Naive B cell (primary cell): ENCODE results near the gene SPRR3. TPM values are rescaled to one million over a fixed set of nuclear protein-coding genes. Genes with fewer than 3 reads are reported as not detected.
A peak's percentile ranks its signal among the peaks of the same experiment; 100 is the strongest.

Experiments
- ATAC-seq, 2 donors: fragments of 150-1000 bp; cut with Tn5 transposase; 2 replicates each; pipeline ENCODE4 v1.10.0; 2021; ENCODE audit warnings: low read depth in 2 of 2, mild to moderate bottlenecking in 2 of 2, moderate library complexity in 2 of 2
- DNase-seq: peaks from one replicate; pipeline ENCODE4 v3.0.0; 2022
- H3K27ac Mint-ChIP-seq, 6 donors: one replicate each; pipeline ENCODE4 v1.8.0; 2020 to 2022; ENCODE audit warnings: mild to moderate bottlenecking in 6 of 6, mixed read lengths in 6 of 6, moderate library complexity in 5 of 6, inconsistent platforms in 2 of 6
- H3K27me3 Mint-ChIP-seq, 3 donors: one replicate each; pipeline ENCODE4 v1.8.0; 2021 to 2022; ENCODE audit warnings: mixed read lengths in 3 of 3, mild to moderate bottlenecking in 1 of 3
- H3K36me3 Mint-ChIP-seq, 2 donors: one replicate each; pipeline ENCODE4 v1.8.0; 2020 to 2022; ENCODE audit warnings: mixed read lengths in 2 of 2, inconsistent platforms in 1 of 2, mild to moderate bottlenecking in 1 of 2
- H3K4me1 Mint-ChIP-seq, 3 donors: one replicate each; pipeline ENCODE4 v1.8.0; 2020 to 2022; ENCODE audit warnings: mixed read lengths in 3 of 3, inconsistent platforms in 1 of 3, mild to moderate bottlenecking in 1 of 3, moderate library complexity in 1 of 3
- H3K4me3 Mint-ChIP-seq, 8 donors: one replicate each; pipeline ENCODE4 v1.8.0; 2020 to 2022; ENCODE audit warnings: mild to moderate bottlenecking in 8 of 8, mixed read lengths in 8 of 8, moderate library complexity in 8 of 8, inconsistent platforms in 2 of 8
- H3K9me3 Mint-ChIP-seq, 7 donors: one replicate each; pipeline ENCODE4 v1.8.0; 2020 to 2022; ENCODE audit warnings: mixed read lengths in 7 of 7, mild to moderate bottlenecking in 5 of 7, inconsistent platforms in 2 of 7, moderate library complexity in 1 of 7
- polyA plus RNA-seq, 6 donors: library from polyadenylated mRNA; unstranded; fragments of 300-500 nt; fragmentation: Illumina TruSeq; gene quantifications; one replicate each; pipeline ENCODE4 v1.2.3, GENCODE V29; 2021; ENCODE audit warnings: low read depth in 6 of 6

SPRR3 gene
- not detected for polyA plus RNA-seq

GRCh38 chr1:153001382-153001781 is at the start of gene SPRR3:
TSS of gene SPRR3 (plus strand) at chr1:153001749. CDS start at chr1:153003021, 1,272 bp downstream.
- peak within 1 kb of the TSS in 1 of 6 donors; percentile 12 for H3K27ac Mint-ChIP-seq
- H3K9me3 Mint-ChIP-seq: peaks cover 0 to 5% (median 2%) of the 10 kb centered on the region in 7 donors
- H3K4me3 Mint-ChIP-seq: no peak within 1 kb of the TSS
- ATAC-seq (no peak), DNase-seq (no peak)
- H3K36me3 Mint-ChIP-seq: no peaks in the 10 kb centered on the region
- peaks cover 28 to 46% (median 40%) of the 10 kb centered on the region in 3 donors for H3K27me3 Mint-ChIP-seq
- no peaks in the 10 kb centered on the region for H3K4me1 Mint-ChIP-seq

GRCh38 chr1:152953761-152954160 is 47.8 kb upstream of the SPRR3 start:
- Mint-ChIP-seq H3K36me3 (no peaks in the 10 kb centered on the region), H3K4me1 (no peaks in the 10 kb centered on the region), H3K9me3 (peaks cover 0 to 4% (median 0%) of the 10 kb centered on the region in 7 donors), H3K27ac (no peak overlapping the region), H3K27me3 (peaks cover 15 to 32% (median 23%) of the 10 kb centered on the region in 3 donors), H3K4me3 (no peak overlapping the region)
- DNase-seq: no peak
- no peak for ATAC-seq

GRCh38 chr1:152954436-152954835 is 47.1 kb upstream of the SPRR3 start:
- no peak overlapping the region for H3K4me3 Mint-ChIP-seq
- ATAC-seq: no peak
- DNase-seq: no peak
- H3K9me3 Mint-ChIP-seq: peaks cover 0 to 4% (median 0%) of the 10 kb centered on the region in 7 donors
- no peak overlapping the region for H3K27ac Mint-ChIP-seq
- no peaks in the 10 kb centered on the region for H3K36me3 Mint-ChIP-seq
- H3K4me1 Mint-ChIP-seq: no peaks in the 10 kb centered on the region
- peaks cover 15 to 32% (median 23%) of the 10 kb centered on the region in 3 donors for H3K27me3 Mint-ChIP-seq

GRCh38 chr1:152957561-152957960 is 44.0 kb upstream of the SPRR3 start:
- H3K27me3 Mint-ChIP-seq: peaks cover 16 to 40% (median 21%) of the 10 kb centered on the region in 3 donors
- no peaks in the 10 kb centered on the region for H3K36me3 Mint-ChIP-seq
- ATAC-seq (no peak), DNase-seq (no peak)
- H3K9me3 Mint-ChIP-seq: peaks cover 0 to 4% (median 0%) of the 10 kb centered on the region in 7 donors
- no peak overlapping the region for H3K27ac Mint-ChIP-seq
- H3K4me1 Mint-ChIP-seq: peaks cover 10 to 13% (median 11%) of the 10 kb centered on the region in 3 donors
- H3K4me3 Mint-ChIP-seq: no peak overlapping the region

- H3K4me1 Mint-ChIP-seq: peaks cover 10 to 13% (median 11%) of the 10 kb centered on the region in 3 donors
- DNase-seq (no peak), ATAC-seq (no peak)
- no peak overlapping the region for H3K27ac Mint-ChIP-seq
- peaks cover 0 to 4% (median 0%) of the 10 kb centered on the region in 7 donors for H3K9me3 Mint-ChIP-seq
- no peak overlapping the region for H3K4me3 Mint-ChIP-seq
- peaks cover 19 to 34% (median 24%) of the 10 kb centered on the region in 3 donors for H3K27me3 Mint-ChIP-seq
- H3K36me3 Mint-ChIP-seq: no peaks in the 10 kb centered on the region
Observed at GRCh38 chr1:152959273-152959672, 42.3 kb upstream of the SPRR3 start.

- ATAC-seq (no peak), DNase-seq (no peak)
- peaks cover 10 to 13% (median 11%) of the 10 kb centered on the region in 3 donors for H3K4me1 Mint-ChIP-seq
- no peak overlapping the region for H3K27ac Mint-ChIP-seq
- peaks cover 0 to 7% (median 0%) of the 10 kb centered on the region in 7 donors for H3K9me3 Mint-ChIP-seq
- peaks cover 19 to 32% (median 30%) of the 10 kb centered on the region in 3 donors for H3K27me3 Mint-ChIP-seq
- no peak overlapping the region for H3K4me3 Mint-ChIP-seq
- H3K36me3 Mint-ChIP-seq: no peaks in the 10 kb centered on the region
Observed at GRCh38 chr1:152959801-152960451, 41.6 kb upstream of the SPRR3 start.

- no peaks in the 10 kb centered on the region for H3K36me3 Mint-ChIP-seq
- peaks cover 19 to 38% (median 36%) of the 10 kb centered on the region in 3 donors for H3K27me3 Mint-ChIP-seq
- H3K27ac Mint-ChIP-seq: no peak overlapping the region
- ATAC-seq (no peak), DNase-seq (no peak)
- H3K4me1 Mint-ChIP-seq: peaks cover 10 to 13% (median 11%) of the 10 kb centered on the region in 3 donors
- peak overlapping the region in 1 of 8 donors; percentile 15 for H3K4me3 Mint-ChIP-seq
- peaks cover 0 to 7% (median 0%) of the 10 kb centered on the region in 7 donors for H3K9me3 Mint-ChIP-seq
Observed at GRCh38 chr1:152960452-152961044, 41.0 kb upstream of the SPRR3 start.

- no peak for ATAC-seq
- Mint-ChIP-seq H3K27me3 (peaks cover 19 to 43% (median 40%) of the 10 kb centered on the region in 3 donors), H3K36me3 (no peaks in the 10 kb centered on the region), H3K4me1 (peaks cover 10 to 13% (median 11%) of the 10 kb centered on the region in 3 donors), H3K27ac (no peak overlapping the region), H3K4me3 (no peak overlapping the region), H3K9me3 (peaks cover 0 to 7% (median 0%) of the 10 kb centered on the region in 7 donors)
- DNase-seq: no peak
Observed at GRCh38 chr1:152961226-152961891, 40.2 kb upstream of the SPRR3 start.

- ATAC-seq (no peak), DNase-seq (no peak)
- Mint-ChIP-seq H3K9me3 (peaks cover 0 to 3% (median 0%) of the 10 kb centered on the region in 7 donors), H3K27me3 (peaks cover 22 to 54% (median 43%) of the 10 kb centered on the region in 3 donors), H3K4me1 (peaks cover 10 to 13% (median 11%) of the 10 kb centered on the region in 3 donors), H3K4me3 (no peak overlapping the region), H3K36me3 (no peaks in the 10 kb centered on the region), H3K27ac (no peak overlapping the region)
Observed at GRCh38 chr1:152962876-152963415, 38.6 kb upstream of the SPRR3 start.

- ATAC-seq: no peak
- Mint-ChIP-seq H3K9me3 (peaks cover 0 to 3% (median 0%) of the 10 kb centered on the region in 7 donors), H3K4me3 (no peak overlapping the region), H3K4me1 (peaks cover 10 to 13% (median 11%) of the 10 kb centered on the region in 3 donors), H3K27ac (no peak overlapping the region), H3K27me3 (peaks cover 21 to 62% (median 45%) of the 10 kb centered on the region in 3 donors), H3K36me3 (no peaks in the 10 kb centered on the region)
- no peak for DNase-seq
Observed at GRCh38 chr1:152964536-152964935, 37.0 kb upstream of the SPRR3 start.

GRCh38 chr1:152965853-152966252 is 35.7 kb upstream of the SPRR3 start:
- H3K27ac Mint-ChIP-seq: peak overlapping the region in 1 of 6 donors; percentile 86
- peaks cover 0 to 3% (median 0%) of the 10 kb centered on the region in 7 donors for H3K9me3 Mint-ChIP-seq
- H3K4me3 Mint-ChIP-seq: no peak overlapping the region
- peaks cover 14 to 58% (median 37%) of the 10 kb centered on the region in 3 donors for H3K27me3 Mint-ChIP-seq
- ATAC-seq (no peak), DNase-seq (no peak)
- no peaks in the 10 kb centered on the region for H3K36me3 Mint-ChIP-seq
- peaks cover 8 to 9% (median 9%) of the 10 kb centered on the region in 3 donors for H3K4me1 Mint-ChIP-seq

GRCh38 chr1:152967201-152967600 is 34.3 kb upstream of the SPRR3 start:
- DNase-seq: no peak
- Mint-ChIP-seq H3K27me3 (peaks cover 19 to 67% (median 31%) of the 10 kb centered on the region in 3 donors), H3K4me1 (no peaks in the 10 kb centered on the region), H3K36me3 (no peaks in the 10 kb centered on the region), H3K4me3 (no peak overlapping the region), H3K27ac (no peak overlapping the region), H3K9me3 (peaks cover 0 to 3% (median 0%) of the 10 kb centered on the region in 7 donors)
- ATAC-seq: no peak

- H3K4me3 Mint-ChIP-seq: no peak overlapping the region
- no peaks in the 10 kb centered on the region for H3K4me1 Mint-ChIP-seq
- H3K27me3 Mint-ChIP-seq: peaks cover 22 to 77% (median 34%) of the 10 kb centered on the region in 3 donors
- ATAC-seq: no peak
- peaks cover 0 to 5% (median 0%) of the 10 kb centered on the region in 7 donors for H3K9me3 Mint-ChIP-seq
- no peaks in the 10 kb centered on the region for H3K36me3 Mint-ChIP-seq
- no peak overlapping the region for H3K27ac Mint-ChIP-seq
- DNase-seq: no peak
Observed at GRCh38 chr1:152968248-152968647, 33.3 kb upstream of the SPRR3 start.
